NCI-H774 (cell line): ENCODE results near the gene PER3.
A peak's percentile ranks its signal among the peaks of the same experiment; 100 is the strongest.
"Not testable (repeated sequence)": the region's sequence is repeated elsewhere in the genome, so short reads cannot be mapped to it uniquely, and the experiment has no call there.

Experiments
- DNase-seq: peaks from one replicate; lab custom pipeline; 2025; lab: John Stamatoyannopoulos, UW

Gene PER3

GRCh38 chr1:7780976-7781375 is 3.1 kb upstream of the PER3 start:
- no peak for DNase-seq

GRCh38 chr1:7781501-7781900 is 2.6 kb upstream of the PER3 start:
- DNase-seq = no peak

DNA sequence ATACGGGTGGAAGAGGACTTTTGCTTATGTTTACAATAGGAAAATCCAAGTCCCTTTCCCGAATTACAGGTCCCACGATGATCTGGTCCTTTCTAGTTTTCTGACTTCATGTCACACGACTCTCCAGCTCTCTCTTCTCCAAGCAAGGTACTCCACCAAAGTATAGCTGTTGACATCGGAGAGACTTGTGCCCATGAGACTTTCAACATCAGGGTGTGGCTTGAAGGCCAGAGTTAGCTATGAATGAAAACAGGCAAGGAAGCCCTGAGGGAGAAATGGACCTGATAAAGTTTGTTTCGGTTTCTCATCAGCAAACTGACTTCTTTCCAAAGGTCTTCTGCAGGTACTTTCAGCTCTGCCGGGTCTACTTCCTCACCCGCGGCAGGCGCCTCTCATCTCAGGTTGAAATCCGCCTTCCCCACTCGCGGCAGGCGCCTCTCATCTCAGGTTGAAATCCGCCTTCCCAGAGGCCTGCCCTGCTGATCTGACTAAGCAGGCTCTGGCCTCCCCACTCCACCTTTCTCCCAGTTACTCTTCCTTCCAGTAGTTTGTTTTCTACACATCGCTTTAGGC is 2.1 kb upstream of the PER3 start:
- DNase-seq = no peak

DNA sequence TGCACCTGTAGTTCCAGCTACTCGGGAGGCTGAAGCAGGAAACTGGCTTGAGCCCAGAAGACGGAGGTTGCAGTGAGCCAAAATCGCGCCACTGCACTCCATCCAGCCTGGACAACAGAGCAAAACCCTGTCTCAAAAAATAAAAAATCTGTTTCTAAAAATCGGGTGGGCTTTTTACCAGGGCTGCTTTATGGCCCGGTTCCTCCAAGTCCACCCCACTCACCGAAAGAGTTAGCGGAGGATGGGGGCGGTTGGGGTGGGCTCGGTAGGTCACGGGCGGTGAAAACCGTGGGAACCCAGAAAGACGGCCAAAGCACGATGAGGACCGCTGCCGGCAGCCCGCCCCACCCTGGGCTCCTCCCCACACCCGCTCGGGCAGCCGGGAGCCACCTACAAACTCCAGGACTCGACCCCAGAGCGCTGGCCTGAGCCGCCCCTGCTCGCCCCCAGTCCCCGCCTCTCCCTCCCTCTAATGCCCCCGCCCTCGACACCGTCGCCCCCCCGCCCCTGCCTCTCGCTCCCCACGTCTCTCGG is 846 bp upstream of the PER3 start:
- peak; percentile 50 for DNase-seq

GRCh38 chr1:7784492-7785071 is 491 bp downstream of the PER3 start:
- DNase-seq = no peak

DNA sequence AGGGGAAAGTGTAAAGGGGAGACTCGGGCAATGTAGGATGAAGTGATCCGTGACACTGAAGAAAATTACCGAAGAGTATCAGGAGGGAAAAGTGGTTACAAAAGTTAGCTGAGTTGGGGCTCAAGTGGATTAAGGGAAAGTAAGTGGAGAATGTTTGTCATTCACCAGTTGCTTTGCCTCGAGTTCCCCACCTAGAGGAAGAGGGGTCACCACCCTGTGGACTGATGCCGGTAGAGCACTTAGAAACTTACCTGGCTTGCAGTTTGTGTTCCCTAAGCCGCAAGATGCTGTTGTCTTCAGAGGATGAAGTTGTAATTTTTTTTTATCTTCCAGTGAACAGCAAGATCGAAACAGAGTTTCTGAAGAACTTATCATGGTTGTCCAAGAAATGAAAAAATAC is 1.0 kb downstream of the PER3 start:
- DNase-seq = no peak

- DNase-seq = no peak
Observed at GRCh38 chr1:7786795-7787194, 2.7 kb downstream of the PER3 start.

- DNase-seq = no peak
Observed at GRCh38 chr1:7789828-7790227, 5.7 kb downstream of the PER3 start.

DNA sequence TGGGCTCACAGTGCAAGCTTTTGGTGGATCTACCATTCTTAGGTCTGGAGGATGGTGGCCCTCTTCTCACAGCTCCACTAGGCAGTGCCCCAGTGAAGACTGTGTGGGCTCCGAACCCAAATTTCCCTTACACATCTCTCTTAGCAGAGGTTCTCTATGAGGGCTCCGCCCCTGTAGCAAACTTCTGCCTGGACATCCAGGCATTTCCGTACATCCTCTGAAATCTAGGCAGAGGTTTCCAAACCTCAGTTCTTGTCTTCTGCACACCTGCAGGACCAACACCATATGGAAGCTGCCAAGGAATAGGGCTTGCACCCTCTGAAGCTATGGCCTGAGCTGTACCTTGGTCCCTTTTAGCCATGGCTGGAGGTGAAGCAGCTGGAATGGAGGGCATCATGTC is 6.9 kb downstream of the PER3 start:
- DNase-seq = not testable (repeated sequence)

DNA sequence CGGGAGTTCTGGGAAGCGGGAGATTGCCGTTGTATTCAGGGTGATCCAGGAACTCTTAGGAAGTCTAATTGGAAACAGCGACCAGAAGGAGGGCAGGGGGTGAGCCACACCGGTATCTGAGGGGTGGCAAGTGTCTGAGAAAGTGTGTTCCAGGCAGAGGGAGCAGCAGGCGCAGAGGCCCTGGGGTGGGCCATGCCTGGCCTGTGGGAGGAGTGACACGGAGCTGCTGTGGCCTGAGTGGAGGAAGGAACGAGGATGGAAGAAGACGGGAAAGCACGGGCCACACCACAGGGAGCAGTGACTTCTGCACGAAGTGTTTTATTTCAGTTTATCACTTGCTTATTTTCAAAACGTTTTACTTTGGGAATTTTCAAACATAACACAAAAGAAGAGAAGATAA is 11.3 kb downstream of the PER3 start:
- DNase-seq = no peak

- DNase-seq = no peak
Observed at GRCh38 chr1:7805460-7805859, 21.4 kb downstream of the PER3 start.

DNA sequence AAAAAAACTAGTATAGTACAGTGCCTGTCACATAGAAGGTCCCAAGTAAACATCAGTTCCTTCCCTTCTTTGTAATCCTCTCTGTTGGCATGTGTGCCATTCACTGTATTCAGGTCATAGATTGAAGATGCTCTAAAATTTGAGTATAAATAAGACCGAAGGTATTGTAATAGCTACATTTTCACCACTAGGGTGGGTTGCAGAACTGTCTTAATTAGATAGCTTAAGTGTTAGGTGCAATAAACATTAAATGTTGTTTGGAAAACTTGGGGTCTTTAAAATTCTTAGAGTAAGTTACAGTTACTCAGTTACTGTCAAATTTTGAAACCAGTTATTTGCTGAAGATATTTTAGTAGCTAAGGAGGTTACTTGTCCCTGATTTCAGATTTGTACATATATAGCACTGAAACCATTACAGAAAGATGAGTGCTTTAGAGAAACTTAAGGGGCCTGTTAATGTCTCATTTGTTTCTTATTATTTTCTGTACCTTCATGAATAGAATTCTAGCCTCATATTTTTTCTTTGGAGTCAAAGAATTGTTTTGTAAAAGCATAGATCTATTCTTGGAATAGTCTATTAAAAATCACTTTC is 24.3 kb downstream of the PER3 start:
- DNase-seq = no peak

- no peak for DNase-seq
Observed at GRCh38 chr1:7809742-7810141, 25.7 kb downstream of the PER3 start.

GRCh38 chr1:7810395-7810794 is 26.3 kb downstream of the PER3 start:
- DNase-seq = no peak

GRCh38 chr1:7811476-7811875 is 27.4 kb downstream of the PER3 start:
- no peak for DNase-seq

DNA sequence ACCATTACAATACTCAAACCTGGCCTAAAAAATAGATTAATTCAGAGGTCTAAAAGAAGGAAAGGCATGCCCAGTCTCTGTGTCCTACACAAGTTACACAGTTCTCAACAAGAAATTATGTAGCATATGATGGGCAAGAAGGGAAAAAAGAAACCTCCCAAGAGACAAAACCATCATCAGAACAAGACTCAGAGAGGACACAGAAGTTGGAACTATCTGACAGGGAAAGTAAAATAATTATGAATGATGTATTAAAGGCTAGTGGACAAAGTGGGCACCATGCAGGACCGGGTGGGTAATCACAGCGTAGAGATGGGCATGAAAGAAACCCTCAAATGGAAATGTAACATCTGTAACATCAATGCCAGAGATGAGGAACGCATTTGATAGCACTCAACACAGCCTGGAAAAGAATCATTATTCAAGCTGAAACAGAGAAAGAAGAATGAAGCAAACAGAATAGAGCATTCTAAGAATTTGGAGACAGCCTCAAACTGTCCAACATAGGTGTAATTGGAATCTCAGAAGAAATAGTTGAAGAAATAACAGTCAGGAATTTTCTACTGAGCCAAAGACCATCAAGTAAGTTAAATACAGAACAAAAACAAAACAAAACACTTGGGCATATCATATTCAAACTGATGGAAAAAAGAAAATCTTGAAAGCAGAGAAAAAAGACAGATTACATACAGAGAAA is 29.7 kb downstream of the PER3 start:
- DNase-seq = no peak

DNA sequence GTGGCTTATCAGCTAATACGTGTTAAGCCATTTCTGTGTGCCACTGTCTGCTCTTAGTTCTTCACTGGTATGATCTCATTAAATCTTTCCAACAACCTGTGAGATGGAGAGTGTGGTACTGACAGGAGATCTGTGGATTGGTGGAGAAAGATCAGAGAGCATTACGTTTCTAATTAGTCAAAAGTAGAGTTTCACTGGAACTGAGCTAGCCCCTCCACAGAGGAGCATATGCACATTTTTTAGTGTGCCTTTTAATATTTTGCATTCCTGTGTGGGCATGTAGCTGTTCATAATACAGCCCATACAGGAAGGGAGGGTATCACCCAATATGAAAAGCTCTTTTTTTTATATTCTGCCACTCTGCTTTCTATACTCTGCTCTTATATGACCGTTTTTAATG is 37.2 kb downstream of the PER3 start:
- DNase-seq = no peak

- no peak for DNase-seq
Observed at GRCh38 chr1:7824701-7825100, 40.6 kb downstream of the PER3 start.

GRCh38 chr1:7826363-7826762 is 42.3 kb downstream of the PER3 start:
- no peak for DNase-seq

DNA sequence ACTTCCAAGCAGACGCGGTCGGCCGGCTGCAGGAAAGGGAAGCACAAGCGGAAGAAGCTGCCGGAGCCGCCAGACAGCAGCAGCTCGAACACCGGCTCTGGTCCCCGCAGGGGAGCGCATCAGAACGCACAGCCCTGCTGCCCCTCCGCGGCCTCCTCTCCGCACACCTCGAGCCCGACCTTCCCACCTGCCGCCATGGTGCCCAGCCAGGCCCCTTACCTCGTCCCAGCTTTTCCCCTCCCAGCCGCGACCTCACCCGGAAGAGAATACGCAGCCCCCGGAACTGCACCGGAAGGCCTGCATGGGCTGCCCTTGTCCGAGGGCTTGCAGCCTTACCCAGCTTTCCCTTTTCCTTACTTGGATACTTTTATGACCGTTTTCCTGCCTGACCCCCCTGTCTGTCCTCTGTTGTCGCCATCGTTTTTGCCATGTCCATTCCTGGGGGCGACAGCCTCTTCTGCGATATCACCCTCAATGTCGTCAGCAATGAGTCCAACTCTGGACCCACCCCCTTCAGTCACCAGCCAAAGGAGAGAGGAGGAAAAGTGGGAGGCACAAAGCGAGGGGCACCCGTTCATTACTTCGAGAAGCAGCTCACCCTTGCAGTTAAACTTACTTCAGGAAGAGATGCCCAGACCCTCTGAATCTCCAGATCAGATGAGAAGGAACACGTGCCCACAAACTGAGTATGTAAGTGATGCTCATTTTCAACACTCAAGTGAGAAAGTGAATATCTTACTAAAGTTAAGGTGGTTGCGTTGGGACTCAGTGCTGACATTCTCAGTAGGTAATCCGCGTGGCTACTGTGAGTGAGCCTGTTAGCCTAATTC is 43.2 kb downstream of the PER3 start:
- DNase-seq = no peak

DNA sequence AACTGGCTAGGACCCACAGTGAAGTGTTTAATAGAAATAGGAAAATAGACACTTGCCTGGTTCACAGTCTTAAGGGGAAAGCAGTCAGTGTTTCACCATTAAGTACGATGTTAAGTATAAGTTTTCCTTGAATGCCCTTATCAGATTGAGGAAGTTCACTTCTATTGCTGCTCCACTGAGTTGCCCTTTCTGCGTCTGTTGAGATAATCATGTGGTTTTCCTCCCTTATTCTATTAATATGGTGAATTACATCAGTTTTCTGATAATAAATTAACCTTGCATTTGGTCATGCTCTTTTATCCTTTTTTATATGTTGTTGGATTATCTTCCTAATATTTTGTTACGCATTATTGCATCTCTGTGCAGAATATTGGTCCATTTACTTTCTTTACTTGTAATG is 47.4 kb downstream of the PER3 start:
- no peak for DNase-seq

- no peak for DNase-seq
Observed at GRCh38 chr1:7833035-7833434, 48.9 kb downstream of the PER3 start.
